Raji (cell line): ENCODE data around the gene MAP2K2.

Source experiments
- POLR2A ChIP-seq: IDR thresholded peaks from 2 replicates; pipeline ENCODE4 v1.6.1; 2011; ENCODE audit warnings: low read depth, low read length, control low read depth; ENCODE audit not compliant: insufficient read depth

MAP2K2 gene

DNA sequence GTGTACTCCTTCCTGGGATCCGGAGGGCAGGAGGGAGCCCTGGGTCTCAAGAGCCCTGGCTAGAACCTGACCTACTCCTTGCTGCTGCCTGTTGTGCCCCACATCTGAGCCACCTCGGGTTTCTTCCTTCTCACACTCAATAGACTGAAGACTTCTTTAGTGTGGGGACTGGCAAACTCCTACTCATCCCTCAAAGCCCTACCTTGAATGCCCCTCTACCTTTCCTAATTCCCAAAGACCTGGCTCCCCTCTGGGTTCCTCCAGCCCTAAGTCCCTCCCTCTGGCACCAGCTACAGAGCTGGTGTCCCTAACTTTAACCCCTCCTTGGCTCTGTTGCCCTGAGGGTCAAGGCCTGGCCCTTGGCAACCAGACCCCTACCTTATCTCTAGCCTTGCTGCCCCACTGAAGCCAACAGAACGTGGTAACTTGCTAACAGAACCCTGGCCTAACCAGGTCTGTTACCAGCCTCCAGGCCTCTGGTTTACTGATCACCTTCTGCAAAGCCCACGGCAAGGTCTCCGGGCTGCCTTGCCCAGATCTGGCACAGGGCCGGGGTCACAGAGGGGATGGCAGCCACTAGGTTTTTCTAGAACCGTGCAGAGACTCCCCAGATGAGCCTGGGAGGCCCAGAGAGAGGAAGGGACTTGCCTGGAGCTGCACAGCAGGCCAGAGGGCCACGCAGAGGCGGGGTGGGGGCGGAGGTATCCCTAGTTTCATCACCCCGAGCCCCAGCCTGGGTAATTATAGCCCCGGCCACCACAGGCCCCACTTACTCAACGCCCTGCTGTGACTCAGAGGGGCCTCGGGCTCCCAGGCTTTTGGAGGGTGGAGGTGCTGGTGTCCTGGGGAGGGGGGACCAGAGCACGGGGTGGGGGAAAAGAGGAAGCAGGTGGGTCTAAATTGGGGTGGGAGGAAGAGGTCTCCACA is 72.5 kb downstream of the MAP2K2 start:
- TF ChIP-seq POLR2A: no peak

DNA sequence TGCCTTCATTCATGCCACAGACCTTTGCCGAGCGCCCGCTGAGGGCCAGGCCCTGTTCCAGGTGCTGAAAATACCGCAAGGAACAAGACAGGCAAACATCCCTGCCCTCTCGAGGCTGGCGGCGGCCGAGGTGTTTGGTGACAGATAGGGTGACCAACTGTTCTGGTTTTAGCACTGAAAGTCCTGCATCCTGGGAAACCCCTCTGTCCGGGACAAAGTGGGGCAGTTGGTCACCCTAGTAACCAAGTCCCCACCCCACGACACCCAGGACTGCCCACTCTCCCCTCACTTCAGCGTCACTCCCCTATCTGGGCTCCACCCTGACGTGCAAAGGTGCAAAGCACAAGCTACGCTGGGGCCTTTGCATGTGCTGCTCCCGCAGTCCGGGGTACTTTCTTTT is 74.5 kb downstream of the MAP2K2 start:
- TF ChIP-seq POLR2A: no peak

DNA sequence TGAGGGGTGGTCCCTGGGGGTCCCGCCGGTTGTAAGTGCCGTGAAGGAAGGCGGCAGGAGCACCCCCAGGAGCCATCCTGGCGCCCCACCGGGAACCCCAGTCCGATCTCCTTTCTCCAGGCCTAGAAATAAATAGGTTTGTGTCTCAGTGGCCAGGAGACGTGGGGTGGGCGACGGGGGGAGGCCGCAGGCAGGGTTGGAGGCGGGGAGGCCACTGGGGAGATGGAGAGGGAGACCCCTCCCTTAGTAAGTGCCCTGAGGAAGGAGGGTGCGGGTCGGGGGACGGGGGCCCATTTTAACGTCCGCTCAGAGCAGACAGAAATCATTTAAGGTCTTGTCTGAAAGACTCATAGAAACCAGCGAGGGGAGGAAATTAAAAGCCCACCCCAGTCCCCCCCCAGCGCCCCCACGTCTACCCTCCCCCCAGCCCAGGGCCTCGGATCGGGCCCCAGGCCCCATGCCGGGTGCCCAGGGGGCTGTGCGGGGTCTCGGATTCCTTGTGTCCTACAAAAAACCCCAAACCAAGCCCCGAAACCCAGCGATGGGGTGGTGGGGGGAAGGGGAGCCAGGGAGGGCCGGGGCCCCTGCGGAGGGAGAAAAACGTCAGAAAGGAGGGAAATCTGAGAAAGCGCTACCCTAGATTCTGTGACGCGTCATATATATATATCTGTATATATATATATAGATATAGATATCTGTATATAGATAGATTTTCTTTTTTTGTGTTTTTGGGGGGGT is 76.8 kb downstream of the MAP2K2 start:
- no peak for TF ChIP-seq POLR2A

DNA sequence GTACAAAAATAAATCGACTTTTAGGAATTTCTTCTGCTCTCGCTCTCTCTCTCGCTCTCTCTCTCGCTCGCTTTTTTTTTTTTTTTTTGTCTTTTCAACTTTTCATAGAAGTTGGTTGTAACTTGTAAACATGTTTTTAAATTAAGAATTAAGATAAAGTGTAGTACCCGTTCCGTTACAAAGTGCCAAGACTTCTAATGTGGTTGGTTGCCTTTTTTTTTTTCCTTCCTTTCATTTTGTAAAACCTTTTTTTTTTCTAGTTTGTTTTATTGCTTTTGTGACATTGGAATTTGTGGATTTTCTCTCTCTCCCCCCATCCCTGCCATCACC is 77.6 kb downstream of the MAP2K2 start:
- no peak for TF ChIP-seq POLR2A

DNA sequence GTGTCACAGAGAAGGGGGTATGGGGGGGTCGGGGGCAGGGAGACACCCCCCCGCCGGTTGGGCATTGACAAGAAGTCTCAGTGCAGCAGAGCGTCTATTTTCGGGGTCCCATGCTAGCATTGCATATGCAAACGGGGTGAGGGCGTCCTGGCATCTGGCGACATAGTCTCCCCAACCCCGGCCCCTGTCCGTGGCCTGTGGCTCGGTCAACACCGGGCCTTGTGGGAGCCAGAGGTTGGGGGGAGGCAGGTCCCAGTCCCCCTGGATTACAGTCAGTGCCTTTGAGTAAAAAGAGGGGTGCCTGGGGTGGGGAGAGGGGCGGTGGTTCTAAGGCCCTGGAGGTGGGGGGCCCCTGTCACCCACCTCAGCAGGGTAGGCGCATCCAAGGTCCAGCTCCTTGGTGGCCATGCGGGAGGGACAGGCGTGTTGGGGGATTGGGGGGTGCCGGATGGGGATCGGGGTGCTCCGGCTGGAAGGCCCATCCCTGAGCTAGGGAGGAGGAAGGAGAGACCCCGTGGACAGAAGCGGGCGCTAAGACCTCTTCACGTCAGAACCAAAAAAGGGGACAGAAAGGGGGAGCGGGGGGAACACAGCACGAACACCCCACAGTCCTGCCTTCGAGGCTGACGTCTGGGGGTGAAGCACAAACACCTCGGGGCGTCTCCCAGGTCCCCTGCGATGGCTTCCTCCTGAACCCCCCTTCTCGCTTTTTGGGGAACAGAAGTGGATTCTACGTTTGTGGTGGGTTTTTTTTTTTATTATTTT is 78.1 kb downstream of the MAP2K2 start:
- TF ChIP-seq POLR2A: no peak

DNA sequence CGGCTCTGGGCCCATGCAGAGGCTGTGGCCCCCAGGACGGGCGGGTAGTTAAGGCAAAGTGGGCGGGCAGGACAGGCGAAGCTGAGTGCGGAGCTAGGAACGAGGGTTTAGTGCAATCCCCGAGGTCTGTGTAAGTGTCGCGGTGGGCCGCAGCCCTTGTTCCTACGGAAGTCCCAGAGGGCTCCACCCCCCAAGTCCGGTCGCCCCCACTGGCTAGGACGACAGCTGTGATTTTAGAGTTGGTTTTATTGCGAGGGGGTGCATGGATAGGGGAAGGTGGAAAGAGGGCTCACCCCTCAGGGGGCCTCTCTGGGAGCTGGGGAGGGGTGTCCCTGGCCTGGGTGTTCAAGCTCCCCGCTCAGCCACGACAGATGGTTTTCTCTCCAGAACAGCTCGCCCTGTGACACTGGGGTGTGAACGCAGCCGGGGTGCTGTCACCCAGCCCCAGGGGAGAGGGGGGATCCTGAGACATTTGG is 78.9 kb downstream of the MAP2K2 start:
- TF ChIP-seq POLR2A: no peak

DNA sequence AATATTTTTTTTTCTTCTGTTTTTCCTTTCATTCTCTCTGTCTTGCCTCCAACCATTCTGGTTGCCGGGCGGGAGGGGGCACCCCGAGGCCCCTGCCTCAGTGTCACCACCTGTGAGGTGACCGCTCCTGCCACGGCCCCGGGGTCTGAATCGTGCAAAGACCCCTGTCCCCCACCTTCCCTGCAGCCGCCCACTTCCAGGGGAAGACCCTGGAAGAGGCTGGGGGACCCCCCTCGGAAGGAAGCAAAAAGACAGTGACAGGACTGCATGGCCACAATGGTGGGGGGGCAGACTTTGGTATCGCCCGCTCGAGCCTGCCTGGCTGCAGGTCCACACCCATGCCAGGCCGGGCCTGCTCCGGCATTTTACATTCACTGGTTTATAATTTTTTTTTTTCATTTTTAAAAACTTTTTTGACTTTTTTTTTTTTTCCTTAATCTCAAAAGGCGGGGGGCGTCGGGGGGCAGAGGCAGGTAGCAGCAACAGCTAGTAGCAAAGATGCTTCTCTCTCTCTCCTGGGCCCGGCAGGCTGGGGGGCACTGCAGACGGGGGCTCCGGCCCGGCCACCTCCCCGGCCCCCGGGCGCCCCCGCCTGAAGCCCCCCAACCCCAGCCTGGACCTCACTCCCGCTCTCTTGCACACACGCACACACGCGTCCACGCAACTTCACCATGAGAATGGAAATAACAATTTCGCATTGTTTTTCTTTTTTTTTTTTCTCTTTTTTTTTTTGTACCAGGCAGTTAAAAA is 79.8 kb downstream of the MAP2K2 start:
- TF ChIP-seq POLR2A: no peak

DNA sequence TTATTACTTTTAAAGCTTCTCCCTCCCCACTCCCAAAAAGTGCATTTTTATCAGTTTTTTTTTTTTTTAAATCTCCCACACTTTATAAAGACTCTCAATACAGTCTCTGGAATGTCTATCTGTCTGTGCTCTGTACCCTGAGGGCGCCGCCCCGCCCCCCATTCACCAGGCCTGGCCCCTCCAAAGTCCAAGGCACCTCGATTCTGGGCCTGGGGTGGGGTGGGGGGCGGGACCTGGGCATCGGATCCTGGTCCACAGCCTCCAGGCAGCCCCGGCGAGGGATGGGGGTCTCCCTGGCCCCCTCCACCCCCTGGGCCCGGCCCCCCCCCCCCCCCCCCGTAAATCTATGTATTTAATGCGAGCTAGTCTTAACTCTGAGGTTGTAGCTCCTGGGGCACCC is 80.5 kb downstream of the MAP2K2 start:
- no peak for TF ChIP-seq POLR2A

DNA sequence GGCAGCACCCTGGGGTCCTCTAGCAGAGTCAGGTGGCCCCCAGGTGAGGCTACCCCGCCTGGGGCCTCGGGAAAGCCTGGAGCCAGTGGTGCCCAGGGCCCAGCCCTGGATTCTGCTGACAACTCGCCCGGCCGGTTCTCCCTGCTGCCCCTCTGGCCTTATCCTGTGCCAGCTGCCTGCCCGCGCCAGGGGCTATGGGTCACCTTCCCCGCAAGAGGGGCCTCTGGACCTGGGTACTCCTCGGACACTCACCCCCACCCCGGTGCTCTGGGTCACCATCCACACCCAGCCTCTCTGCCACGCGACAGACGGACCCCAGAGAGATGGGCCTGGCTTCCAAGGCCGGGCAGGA is 81.2 kb downstream of the MAP2K2 start:
- TF ChIP-seq POLR2A: no peak

DNA sequence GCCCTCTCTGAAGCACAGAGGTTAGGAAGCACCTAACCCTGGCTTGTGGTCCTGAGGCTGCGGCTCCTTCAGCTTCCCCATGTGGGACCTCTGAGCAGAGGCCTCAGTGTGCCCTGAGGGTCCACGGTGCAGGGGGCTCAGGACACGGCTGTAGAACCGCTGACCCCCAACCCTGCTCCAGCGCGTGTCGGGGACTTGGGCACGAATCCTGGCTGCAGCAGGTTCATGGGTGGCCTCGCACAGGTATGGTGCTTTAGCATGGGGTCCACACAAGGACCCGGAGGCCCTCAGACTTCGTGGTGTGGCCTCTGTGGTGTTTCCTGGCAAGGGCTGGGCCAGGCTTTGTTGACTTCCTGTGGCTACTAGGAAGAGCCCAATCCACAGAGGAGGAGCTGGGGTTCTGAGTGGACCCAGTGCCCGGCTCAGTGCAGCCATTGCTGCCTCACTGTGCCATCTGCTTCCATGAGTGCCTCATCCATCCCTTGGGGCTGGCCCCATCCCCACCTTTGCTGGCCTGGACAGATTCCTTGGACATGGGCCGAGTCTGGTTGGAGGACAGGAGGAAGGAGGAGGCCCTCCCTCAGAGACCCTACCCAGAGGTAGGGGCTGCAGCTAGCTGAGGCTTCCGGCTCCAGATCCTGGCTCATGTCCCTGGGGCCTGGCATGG is 81.7 kb downstream of the MAP2K2 start:
- no peak for TF ChIP-seq POLR2A
